Nephron (organoid): Measurements from ENCODE around the gene PLEKHA7.

Source experiments
- H3K27ac Mint-ChIP-seq, 3 experiments: 2 replicates each; pipeline ENCODE4 v1.8.0; 2020; ENCODE audit warnings: mixed read lengths in 3 of 3, mild to moderate bottlenecking in 2 of 3, moderate library complexity in 1 of 3
- H3K27me3 Mint-ChIP-seq: 2 replicates; pipeline ENCODE4 v1.8.0; 2021; ENCODE audit warnings: low read depth, mild to moderate bottlenecking, moderate library complexity, mixed read lengths
- H3K36me3 Mint-ChIP-seq: 2 replicates; pipeline ENCODE4 v1.8.0; 2020; ENCODE audit warnings: low read depth, mixed read lengths
- H3K4me1 Mint-ChIP-seq: 2 replicates; pipeline ENCODE4 v1.8.0; 2020; ENCODE audit warnings: mixed read lengths
- H3K4me3 Mint-ChIP-seq, 3 experiments: 2 replicates each; pipeline ENCODE4 v1.8.0; 2020; ENCODE audit warnings: mild to moderate bottlenecking in 3 of 3, mixed read lengths in 3 of 3, moderate library complexity in 2 of 3
- H3K9me3 Mint-ChIP-seq: 2 replicates; pipeline ENCODE4 v1.8.0; 2020; ENCODE audit warnings: mixed read lengths
- CTCF ChIP-seq, 3 experiments: fragments of 200-600 bp; sonication (generic); IDR thresholded peaks; one replicate each; pipeline ENCODE4 v1.5.0; 2021; ENCODE audit warnings: antibody characterized with exemption in 3 of 3; ENCODE audit not compliant: unreplicated experiment in 3 of 3

Gene PLEKHA7

DNA sequence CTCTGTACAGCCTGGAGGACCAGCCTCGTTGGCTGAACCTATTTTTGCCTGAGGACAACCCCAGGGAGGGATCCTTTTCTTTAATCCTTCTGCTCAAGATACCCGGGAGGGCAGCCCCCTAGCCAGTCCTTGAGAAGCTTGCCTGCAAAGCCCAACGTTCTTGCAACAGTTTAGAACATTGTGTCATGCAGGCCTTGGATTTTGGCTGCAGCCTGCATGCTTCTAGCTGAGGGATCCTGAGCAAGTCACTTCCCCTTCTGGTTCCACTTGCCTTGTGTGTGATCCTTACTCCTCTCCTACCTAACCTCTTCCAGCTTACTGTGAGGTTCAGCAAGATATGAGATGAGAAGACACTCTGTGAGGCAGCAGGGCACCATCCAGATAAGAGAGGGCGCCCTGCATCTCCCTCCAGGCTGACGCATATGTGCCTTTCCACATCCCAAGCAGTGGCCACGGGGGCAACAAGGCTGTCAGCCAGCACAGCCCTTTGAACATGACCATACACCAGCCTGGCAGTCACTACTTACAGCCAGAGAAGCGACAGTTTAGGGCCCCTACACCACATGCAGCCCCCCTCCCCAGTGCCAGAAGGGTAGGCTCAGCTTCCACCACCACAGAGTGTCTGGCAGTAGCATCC, 199.7 kb downstream of the PLEKHA7 start:
- Mint-ChIP-seq H3K9me3 (no peaks in the 10 kb centered on the region), H3K4me3 (no peak overlapping the region), H3K4me1 (peaks cover 8% of the 10 kb centered on the region), H3K36me3 (peaks cover 6% of the 10 kb centered on the region), H3K27me3 (peaks cover 7% of the 10 kb centered on the region), H3K27ac (no peak overlapping the region)
- TF ChIP-seq CTCF (IDR thresholded peaks at IDR 0.05; ENCODE audit: unreplicated experiment in 3 of 3) = no peak

DNA sequence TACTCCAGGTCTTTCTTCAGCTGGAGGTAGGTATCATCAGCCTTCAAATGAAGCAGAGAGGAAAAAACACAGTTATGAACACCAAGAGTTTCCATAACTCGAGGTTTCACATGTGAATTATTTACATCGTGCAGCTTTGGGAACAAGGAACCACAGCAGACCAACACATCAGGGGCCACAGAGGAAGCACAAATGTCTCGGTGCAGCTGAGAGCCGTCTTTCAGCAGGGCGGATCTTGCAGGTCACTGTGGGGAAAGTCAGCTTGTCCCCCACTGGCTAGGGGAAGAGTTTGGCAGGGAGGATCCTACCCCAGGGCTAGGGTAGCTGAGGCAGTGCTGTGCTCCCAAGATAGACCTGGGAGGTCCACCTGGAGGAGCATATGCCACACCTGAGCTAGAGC, 201.1 kb downstream of the PLEKHA7 start:
- Mint-ChIP-seq H3K27ac (no peak overlapping the region), H3K27me3 (peaks cover 7% of the 10 kb centered on the region), H3K9me3 (no peaks in the 10 kb centered on the region), H3K36me3 (peaks cover 6% of the 10 kb centered on the region), H3K4me1 (peaks cover 8% of the 10 kb centered on the region), H3K4me3 (no peak overlapping the region)
- no peak for TF ChIP-seq CTCF (IDR thresholded peaks at IDR 0.05; ENCODE audit: unreplicated experiment in 3 of 3)

- Mint-ChIP-seq H3K9me3 (no peaks in the 10 kb centered on the region), H3K27me3 (peaks cover 7% of the 10 kb centered on the region), H3K27ac (peak overlapping the region in 1 of 3 experiments; percentile 82), H3K4me3 (no peak overlapping the region), H3K4me1 (peaks cover 12% of the 10 kb centered on the region), H3K36me3 (peaks cover 6% of the 10 kb centered on the region)
- no peak for TF ChIP-seq CTCF (IDR thresholded peaks at IDR 0.05; ENCODE audit: unreplicated experiment in 3 of 3)
Measured at GRCh38 chr11:16812274-16812673, 201.9 kb downstream of the PLEKHA7 start.

- Mint-ChIP-seq H3K27me3 (peaks cover 7% of the 10 kb centered on the region), H3K4me3 (no peak overlapping the region), H3K36me3 (peaks cover 6% of the 10 kb centered on the region), H3K9me3 (no peaks in the 10 kb centered on the region), H3K27ac (peak overlapping the region in 1 of 3 experiments; percentile 82), H3K4me1 (peaks cover 21% of the 10 kb centered on the region)
- no peak for TF ChIP-seq CTCF (IDR thresholded peaks at IDR 0.05; ENCODE audit: unreplicated experiment in 3 of 3)
Measured at GRCh38 chr11:16811136-16812020, 202.8 kb downstream of the PLEKHA7 start.

GRCh38 chr11:16809886-16810668, 204.1 kb downstream of the PLEKHA7 start:
- Mint-ChIP-seq H3K9me3 (no peaks in the 10 kb centered on the region), H3K4me1 (peaks cover 30% of the 10 kb centered on the region)

More at GRCh38 chr11:16809886-16810668, 204.1 kb downstream of the PLEKHA7 start:
- peak overlapping the region in 1 of 3 experiments; percentile 47 for H3K27ac Mint-ChIP-seq
- H3K4me3 Mint-ChIP-seq = no peak overlapping the region
- H3K36me3 Mint-ChIP-seq = peaks cover 6% of the 10 kb centered on the region
- peaks cover 7% of the 10 kb centered on the region for H3K27me3 Mint-ChIP-seq
- TF ChIP-seq CTCF (IDR thresholded peaks at IDR 0.05; ENCODE audit: unreplicated experiment in 3 of 3) = no peak
